PC-3 (cell line): ENCODE measurements around the gene COPG2. TPM values are rescaled to one million over a fixed set of nuclear protein-coding genes. Genes with fewer than 3 reads are reported as not detected.
"Not testable (repeated sequence)": the region's sequence is repeated elsewhere in the genome, so short reads cannot be mapped to it uniquely, and the experiment has no call there.

Source experiments
- ATAC-seq: fragments of 200-7000 bp; cut with Tn5 transposase; 2 replicates; pipeline ENCODE4 v1.9.1; 2020; ENCODE audit warnings: mild to moderate bottlenecking, moderate library complexity
- BruUV-seq: library from RNA; stranded (reverse); fragments of 400-500 nt; replicated peaks from 2 replicates; lab custom pipeline; 2021; lab: Mats Ljungman, UMichigan
- CTCF ChIA-PET: fragments of 300-600 bp; sonication (Branson Sonifier 250); formaldehyde crosslinking; loops from one replicate; lab custom pipeline; 2022; ENCODE audit warnings: antibody characterized with exemption; lab: Charles Lee
- POLR2A ChIA-PET: fragments of 300-600 bp; sonication (Branson Sonifier 250); formaldehyde crosslinking; loops from one replicate; lab custom pipeline; 2022; ENCODE audit warnings: antibody characterized with exemption; ENCODE audit not compliant: unreplicated experiment; lab: Charles Lee
- DNase-seq: peaks from one replicate; pipeline ENCODE4 v3.0.0-alpha.2; 2015
- H2AFZ ChIP-seq: fragments of 300-600 bp; sonication (generic); 2 replicates; pipeline ENCODE4 v1.6.0; 2016; ENCODE audit warnings: antibody characterized with exemption, low read length
- H3F3A ChIP-seq: fragments of 300-600 bp; sonication (generic); one replicate; pipeline ENCODE4 v1.6.0; 2017; ENCODE audit warnings: antibody characterized with exemption, low read length, control low read depth, mild to moderate bottlenecking; ENCODE audit not compliant: unreplicated experiment
- H3K27ac ChIP-seq: fragments of 300-600 bp; sonication (generic); 2 replicates; pipeline ENCODE4 v1.5.1; 2016; ENCODE audit warnings: mild to moderate bottlenecking, low read length
- H3K27me3 ChIP-seq: fragments of 300-600 bp; sonication (generic); 2 replicates; pipeline ENCODE4 v1.6.1; 2016; ENCODE audit warnings: low read length, mixed read lengths
- H3K36me3 ChIP-seq: fragments of 300-600 bp; sonication (generic); 2 replicates; pipeline ENCODE4 v1.6.1; 2016; ENCODE audit warnings: low read depth, mixed run types, low read length, mixed read lengths
- H3K4me1 ChIP-seq: fragments of 300-600 bp; sonication (generic); 2 replicates; pipeline ENCODE4 v1.5.1; 2016; ENCODE audit warnings: low read length; ENCODE audit not compliant: insufficient read depth
- H3K4me2 ChIP-seq: fragments of 300-600 bp; sonication (generic); 2 replicates; pipeline ENCODE4 v1.6.0; 2016; ENCODE audit warnings: low read length
- H3K4me3 ChIP-seq: fragments of 300-600 bp; sonication (generic); 2 replicates; pipeline ENCODE4 v1.5.1; 2016; ENCODE audit warnings: mild to moderate bottlenecking, low read length, mixed read lengths
- H3K79me2 ChIP-seq: fragments of 300-600 bp; sonication (generic); 2 replicates; pipeline ENCODE4 v1.6.1; 2017; ENCODE audit warnings: low read length, mixed read lengths
- H3K9ac ChIP-seq: fragments of 300-600 bp; sonication (generic); 2 replicates; pipeline ENCODE4 v1.6.0; 2016; ENCODE audit warnings: mild to moderate bottlenecking, low read length
- H3K9me2 ChIP-seq: fragments of 300-600 bp; sonication (generic); replicated peaks from 2 replicates; pipeline ENCODE4 v1.6.1; 2016; ENCODE audit warnings: mixed run types, low read length, mixed read lengths
- H3K9me3 ChIP-seq: fragments of 300-600 bp; sonication (generic); 2 replicates; pipeline ENCODE4 v1.6.1; 2016; ENCODE audit warnings: low read length, mixed read lengths
- H4K20me1 ChIP-seq: fragments of 300-600 bp; sonication (generic); 2 replicates; pipeline ENCODE4 v1.6.1; 2016; ENCODE audit warnings: low read length, mixed read lengths
- EZH2 ChIP-seq: fragments of 300-600 bp; sonication (generic); IDR thresholded peaks from one replicate; pipeline ENCODE4 v1.6.1; 2017; ENCODE audit warnings: antibody characterized with exemption, mild to moderate bottlenecking, low read length; ENCODE audit not compliant: unreplicated experiment
- EZH2phosphoT487 ChIP-seq: fragments of 300-600 bp; sonication (generic); IDR thresholded peaks from 2 replicates; pipeline ENCODE4 v1.6.1; 2018; ENCODE audit warnings: mild to moderate bottlenecking, antibody characterized with exemption, low read length, borderline replicate concordance
- intact Hi-C: fragments of 100-400 bp; cut with micrococcal nuclease; formaldehyde crosslinking; loops from 2 replicates; pipeline ENCODE4 v1.9.0; 2023
- total RNA-seq: library from RNA; depleted of rRNA; stranded (reverse); fragments of >200 nt; gene quantifications from 2 replicates; pipeline ENCODE4 v1.2.3, GENCODE V29; 2014
- TF ChIP-seq, protein P1 (sequence below): fragments of 300-600 bp; sonication (generic); conservative IDR thresholded peaks from 2 replicates; pipeline ENCODE4 v1.5.1; 2017; ENCODE audit warnings: antibody characterized with exemption, low read depth, mild to moderate bottlenecking, low read length

The COPG2 gene
- total RNA-seq, 1 experiment from 2014 or later, result 9.1 TPM

GRCh38 chr7:130529417-130529816 is 139.1 kb downstream of the COPG2 start:
- ChIA-PET CTCF (no interaction called here), POLR2A (no interaction called here)
- ATAC-seq, result no peak

DNA sequence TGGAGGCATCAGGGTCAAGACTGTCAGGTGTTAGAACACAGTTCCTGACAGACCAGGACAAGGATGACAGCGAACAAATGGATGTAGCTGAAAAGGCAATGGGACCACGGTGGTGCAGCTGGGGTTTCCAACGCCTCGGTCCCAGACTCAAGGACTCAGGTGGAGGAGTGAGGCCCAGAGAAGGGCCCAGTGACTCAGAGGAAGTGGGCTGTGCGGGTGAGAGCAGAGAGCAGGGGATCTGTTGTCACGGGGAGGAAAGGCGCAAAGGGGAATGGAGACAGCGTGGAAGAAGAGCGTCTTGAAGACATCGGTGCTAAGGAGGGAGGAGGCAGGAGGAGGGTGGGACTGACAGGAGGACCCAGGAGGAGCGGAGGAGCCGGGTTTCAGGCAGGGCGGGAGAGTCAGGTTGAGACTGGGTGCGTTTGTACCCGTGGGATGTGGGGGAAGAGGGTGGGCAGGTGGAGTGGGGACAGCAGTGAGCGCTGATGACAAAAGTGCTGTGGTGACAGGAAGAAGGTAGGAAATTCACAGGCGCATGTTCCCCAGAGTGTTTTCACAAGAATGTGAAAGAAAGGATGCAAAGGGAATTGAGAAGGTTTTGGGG is 140.7 kb downstream of the COPG2 start:
- H3K79me2 ChIP-seq, H2AFZ ChIP-seq, CTCF ChIA-PET: not testable (repeated sequence)

More at GRCh38 chr7:130529417-130529816, 139.1 kb downstream of the COPG2 start:
- H4K20me1 ChIP-seq, result no peaks in the 10 kb centered on the region
- H3K36me3 ChIP-seq, result no peaks in the 10 kb centered on the region
- no peak overlapping the region for H3K4me3 ChIP-seq
- no peaks in the 10 kb centered on the region for H3F3A ChIP-seq
- TF ChIP-seq EZH2 (no peak), EZH2phosphoT487 (no peak)
- TF ChIP-seq, protein P1, sequence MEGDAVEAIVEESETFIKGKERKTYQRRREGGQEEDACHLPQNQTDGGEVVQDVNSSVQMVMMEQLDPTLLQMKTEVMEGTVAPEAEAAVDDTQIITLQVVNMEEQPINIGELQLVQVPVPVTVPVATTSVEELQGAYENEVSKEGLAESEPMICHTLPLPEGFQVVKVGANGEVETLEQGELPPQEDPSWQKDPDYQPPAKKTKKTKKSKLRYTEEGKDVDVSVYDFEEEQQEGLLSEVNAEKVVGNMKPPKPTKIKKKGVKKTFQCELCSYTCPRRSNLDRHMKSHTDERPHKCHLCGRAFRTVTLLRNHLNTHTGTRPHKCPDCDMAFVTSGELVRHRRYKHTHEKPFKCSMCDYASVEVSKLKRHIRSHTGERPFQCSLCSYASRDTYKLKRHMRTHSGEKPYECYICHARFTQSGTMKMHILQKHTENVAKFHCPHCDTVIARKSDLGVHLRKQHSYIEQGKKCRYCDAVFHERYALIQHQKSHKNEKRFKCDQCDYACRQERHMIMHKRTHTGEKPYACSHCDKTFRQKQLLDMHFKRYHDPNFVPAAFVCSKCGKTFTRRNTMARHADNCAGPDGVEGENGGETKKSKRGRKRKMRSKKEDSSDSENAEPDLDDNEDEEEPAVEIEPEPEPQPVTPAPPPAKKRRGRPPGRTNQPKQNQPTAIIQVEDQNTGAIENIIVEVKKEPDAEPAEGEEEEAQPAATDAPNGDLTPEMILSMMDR, result no peak
- BruUV-seq, result no TSS peak
- H3K9ac ChIP-seq, result no peak overlapping the region
- no peak overlapping the region for H2AFZ ChIP-seq
- no peaks in the 10 kb centered on the region for H3K27me3 ChIP-seq
- DNase-seq, result no peak
- intact Hi-C loops, result no loop called here
- H3K79me2 ChIP-seq, result no peaks in the 10 kb centered on the region
- H3K4me1 ChIP-seq, result no peaks in the 10 kb centered on the region
- H3K4me2 ChIP-seq, result no peak overlapping the region
- no peaks in the 10 kb centered on the region for H3K9me2 ChIP-seq
- H3K9me3 ChIP-seq, result no peaks in the 10 kb centered on the region
- no peak overlapping the region for H3K27ac ChIP-seq

DNA sequence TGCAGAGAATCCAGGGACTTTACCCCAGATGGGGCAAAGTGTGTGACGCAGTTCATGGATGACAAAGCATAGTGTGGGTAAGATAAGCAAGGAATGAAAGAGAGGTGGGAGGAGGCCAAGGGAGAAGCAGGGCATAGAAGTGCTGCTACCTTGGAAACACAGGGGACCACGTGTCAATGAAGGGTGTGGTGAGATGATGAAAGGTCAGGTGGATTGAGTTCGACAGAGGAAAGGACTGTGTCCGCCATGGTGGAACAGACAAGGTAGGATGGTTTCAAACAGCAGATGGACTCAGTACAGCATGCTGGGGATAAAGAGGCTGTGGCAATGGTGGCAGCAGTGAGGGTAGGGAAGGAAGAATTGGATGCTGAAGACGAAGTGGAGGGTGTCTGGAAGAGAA is 143.9 kb downstream of the COPG2 start:
- ATAC-seq (no peak), DNase-seq (no peak)
- CTCF ChIA-PET, result no interaction called here
- no peaks in the 10 kb centered on the region for H3K9me3 ChIP-seq
- no peaks in the 10 kb centered on the region for H3K27me3 ChIP-seq
- no peaks in the 10 kb centered on the region for H3K79me2 ChIP-seq
- no peaks in the 10 kb centered on the region for H3K36me3 ChIP-seq
- intact Hi-C loops, result no loop called here
- H3F3A ChIP-seq, result no peaks in the 10 kb centered on the region
- H4K20me1 ChIP-seq, result no peaks in the 10 kb centered on the region
- POLR2A ChIA-PET, result no interaction called here
- no TSS peak for BruUV-seq
- no peak for TF ChIP-seq EZH2
- TF ChIP-seq EZH2phosphoT487, result no peak
- TF ChIP-seq, protein P1, result no peak
- H3K9me2 ChIP-seq, result no peaks in the 10 kb centered on the region
- no peak overlapping the region for H3K27ac ChIP-seq
- no peak overlapping the region for H3K9ac ChIP-seq
- no peaks in the 10 kb centered on the region for H3K4me1 ChIP-seq
- H3K4me3 ChIP-seq, result no peak overlapping the region
- H2AFZ ChIP-seq, result no peak overlapping the region
- H3K4me2 ChIP-seq, result no peak overlapping the region

More for the DNA sequence above, 140.7 kb downstream of the COPG2 start:
- POLR2A ChIA-PET, H3K27ac ChIP-seq, H3K9me3 ChIP-seq, H3K4me3 ChIP-seq, BruUV-seq, intact Hi-C loops, H3K4me2 ChIP-seq, H4K20me1 ChIP-seq, H3F3A ChIP-seq, DNase-seq, H3K9ac ChIP-seq, H3K9me2 ChIP-seq, H3K36me3 ChIP-seq, H3K4me1 ChIP-seq, H3K27me3 ChIP-seq, ATAC-seq: not testable (repeated sequence)

DNA sequence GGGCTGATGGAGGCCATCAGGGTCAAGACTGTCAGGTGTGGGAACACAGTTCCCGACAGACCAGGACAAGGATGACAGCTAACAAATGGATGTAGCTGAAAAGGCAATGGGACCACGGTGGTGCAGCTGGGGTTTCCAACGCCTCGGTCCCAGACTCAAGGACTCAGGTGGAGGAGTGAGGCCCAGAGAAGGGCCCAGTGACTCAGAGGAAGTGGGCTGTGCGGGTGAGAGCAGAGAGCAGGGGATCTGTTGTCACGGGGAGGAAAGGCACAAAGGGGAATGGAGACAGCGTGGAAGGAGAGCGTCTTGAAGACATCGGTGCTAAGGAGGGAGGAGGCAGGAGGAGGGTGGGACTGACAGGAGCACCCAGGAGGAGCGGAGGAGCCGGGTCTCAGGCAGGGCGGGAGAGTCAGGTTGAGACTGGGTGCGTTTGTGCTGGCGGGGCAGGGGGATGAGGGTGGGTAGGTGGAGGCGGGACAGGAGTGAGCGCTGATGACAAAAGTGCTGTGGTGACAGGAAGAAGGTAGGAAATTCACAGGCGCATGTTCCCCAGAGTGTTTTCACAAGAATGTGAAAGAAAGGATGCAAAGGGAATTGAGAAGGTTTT is 144.9 kb downstream of the COPG2 start:
- POLR2A ChIA-PET, H2AFZ ChIP-seq, H3K79me2 ChIP-seq, intact Hi-C loops, CTCF ChIA-PET, H3K27ac ChIP-seq, H3K9ac ChIP-seq, BruUV-seq, H3F3A ChIP-seq, H4K20me1 ChIP-seq, DNase-seq, H3K36me3 ChIP-seq, H3K4me3 ChIP-seq, H3K9me2 ChIP-seq, H3K27me3 ChIP-seq, H3K4me1 ChIP-seq, H3K4me2 ChIP-seq, ATAC-seq, H3K9me3 ChIP-seq: not testable (repeated sequence)
